H9 (cell line): ENCODE data around the gene LMTK2. TPM values are rescaled to one million over a fixed set of nuclear protein-coding genes. Genes with fewer than 3 reads are reported as not detected.

ENCODE experiments used
- DNase-seq: peaks from one replicate; pipeline ENCODE4 v3.0.0-alpha.2; 2017
- H2AFZ ChIP-seq: one replicate; pipeline ENCODE4 v1.6.1; 2013; ENCODE audit warnings: mild to moderate bottlenecking, low read length, control low read depth, moderate library complexity
- H2AK5ac ChIP-seq: 2 replicates; pipeline ENCODE4 v1.6.1; 2013; ENCODE audit warnings: low read length, control low read depth, mixed read lengths; ENCODE audit not compliant: insufficient read length
- H2BK120ac ChIP-seq: one replicate; pipeline ENCODE4 v1.6.1; 2013; ENCODE audit warnings: low read depth, mild to moderate bottlenecking, low read length, control low read depth, inconsistent platforms; ENCODE audit not compliant: poor library complexity, severe bottlenecking
- H2BK12ac ChIP-seq: 2 replicates; pipeline ENCODE4 v1.6.1; 2013; ENCODE audit warnings: low read length, control low read depth, mixed read lengths, low read depth; ENCODE audit not compliant: insufficient read length
- H2BK15ac ChIP-seq: 2 replicates; pipeline ENCODE4 v1.6.1; 2013; ENCODE audit warnings: low read depth, low read length, control low read depth
- H2BK20ac ChIP-seq: one replicate; pipeline ENCODE4 v1.6.1; 2013; ENCODE audit warnings: low read depth, mild to moderate bottlenecking, low read length, control low read depth, inconsistent platforms; ENCODE audit not compliant: poor library complexity, severe bottlenecking
- H2BK5ac ChIP-seq: 2 replicates; pipeline ENCODE4 v1.6.1; 2013; ENCODE audit warnings: low read length, control low read depth, mixed read lengths; ENCODE audit not compliant: insufficient read length
- H3K14ac ChIP-seq: 2 replicates; pipeline ENCODE4 v1.6.1; 2013; ENCODE audit warnings: low read length, control low read depth; ENCODE audit not compliant: insufficient read depth
- H3K18ac ChIP-seq: 2 replicates; pipeline ENCODE4 v1.6.1; 2013; ENCODE audit warnings: low read depth, mild to moderate bottlenecking, mixed read lengths, low read length, control low read depth; ENCODE audit not compliant: insufficient read length
- H3K23ac ChIP-seq: 2 replicates; pipeline ENCODE4 v1.6.1; 2013; ENCODE audit warnings: low read length, control low read depth, mixed read lengths, low read depth; ENCODE audit not compliant: insufficient read length
- H3K23me2 ChIP-seq: 2 replicates; pipeline ENCODE4 v1.6.1; 2013; ENCODE audit warnings: low read depth, mild to moderate bottlenecking, mixed read lengths, low read length, control low read depth; ENCODE audit not compliant: insufficient read length, poor library complexity, severe bottlenecking
- H3K27ac ChIP-seq: 2 replicates; pipeline ENCODE4 v1.5.1; 2013; ENCODE audit warnings: low read length, control low read depth, mixed read lengths, low read depth; ENCODE audit not compliant: insufficient read length
- H3K27me3 ChIP-seq: 2 replicates; pipeline ENCODE4 v1.6.1; 2013; ENCODE audit warnings: low read length, control low read depth, inconsistent platforms; ENCODE audit not compliant: insufficient read depth
- H3K4ac ChIP-seq: 2 replicates; pipeline ENCODE4 v1.6.1; 2013; ENCODE audit warnings: low read depth, mild to moderate bottlenecking, control low read depth, inconsistent platforms, low read length, moderate library complexity
- H3K4me1 ChIP-seq: 2 replicates; pipeline ENCODE4 v1.6.1; 2013; ENCODE audit warnings: low read length, control low read depth, inconsistent platforms; ENCODE audit not compliant: insufficient read depth
- H3K4me2 ChIP-seq: 2 replicates; pipeline ENCODE4 v1.6.1; 2013; ENCODE audit warnings: low read length, control low read depth, mixed read lengths; ENCODE audit not compliant: insufficient read length, insufficient read depth
- H3K56ac ChIP-seq: 2 replicates; pipeline ENCODE4 v1.6.1; 2013; ENCODE audit warnings: low read depth, mild to moderate bottlenecking, mixed read lengths, low read length, control low read depth; ENCODE audit not compliant: insufficient read length
- H3K79me1 ChIP-seq: 2 replicates; pipeline ENCODE4 v1.6.1; 2013; ENCODE audit warnings: low read depth, mild to moderate bottlenecking, moderate library complexity, low read length, control low read depth, inconsistent platforms; ENCODE audit not compliant: insufficient read depth, poor library complexity, severe bottlenecking
- H3K79me2 ChIP-seq: 2 replicates; pipeline ENCODE4 v1.6.1; 2013; ENCODE audit warnings: low read length, control low read depth, inconsistent platforms; ENCODE audit not compliant: insufficient read depth
- H3K9ac ChIP-seq: 2 replicates; pipeline ENCODE4 v1.6.1; 2013; ENCODE audit warnings: low read length, control low read depth, mixed read lengths; ENCODE audit not compliant: insufficient read length; ENCODE audit errors: extremely low read depth
- H3K9me3 ChIP-seq: one replicate; pipeline ENCODE4 v1.6.1; 2013; ENCODE audit warnings: low read depth, low read length, inconsistent platforms; ENCODE audit not compliant: control insufficient read depth
- H3T11ph ChIP-seq: one replicate; pipeline ENCODE4 v1.6.1; 2013; ENCODE audit warnings: mild to moderate bottlenecking, low read length, control low read depth, inconsistent platforms
- H4K20me1 ChIP-seq: one replicate; pipeline ENCODE4 v1.6.1; 2013; ENCODE audit not compliant: control insufficient read depth, insufficient read length, insufficient read depth
- H4K5ac ChIP-seq: 2 replicates; pipeline ENCODE4 v1.6.1; 2013; ENCODE audit warnings: low read depth, mild to moderate bottlenecking, mixed read lengths, low read length, control low read depth; ENCODE audit not compliant: insufficient read length
- H4K8ac ChIP-seq: replicated peaks from 2 replicates; pipeline ENCODE4 v1.6.1; 2013; ENCODE audit warnings: low read length, control low read depth, mixed read lengths, low read depth; ENCODE audit not compliant: insufficient read length
- H4K91ac ChIP-seq: 2 replicates; pipeline ENCODE4 v1.6.1; 2013; ENCODE audit warnings: low read depth, mild to moderate bottlenecking, moderate library complexity, mixed read lengths, low read length, control low read depth; ENCODE audit not compliant: insufficient read length
- H3K27ac Mint-ChIP-seq, 3 experiments: 2 replicates in 2 of 3; 3 replicates in 1 of 3; pipeline ENCODE4 v1.8.0; 2020 to 2021; ENCODE audit warnings: mixed read lengths in 3 of 3, mild to moderate bottlenecking in 1 of 3, moderate library complexity in 1 of 3
- H3K27me3 Mint-ChIP-seq: 2 replicates; pipeline ENCODE4 v1.8.0; 2021; ENCODE audit warnings: low read depth, mild to moderate bottlenecking, moderate library complexity, mixed read lengths
- H3K36me3 Mint-ChIP-seq, 3 experiments: 2 replicates in 2 of 3; 3 replicates in 1 of 3; pipeline ENCODE4 v1.8.0; 2020 to 2021; ENCODE audit warnings: low read depth in 3 of 3, mixed read lengths in 3 of 3; ENCODE audit not compliant: insufficient read depth in 1 of 3
- H3K4me1 Mint-ChIP-seq, 2 experiments: 2 replicates each; pipeline ENCODE4 v1.8.0; 2020; ENCODE audit warnings: mixed read lengths in 2 of 2
- H3K4me3 Mint-ChIP-seq, 2 experiments: 2 replicates in 1 of 2; 3 replicates in 1 of 2; pipeline ENCODE4 v1.8.0; 2020 to 2021; ENCODE audit warnings: mild to moderate bottlenecking in 2 of 2, mixed read lengths in 2 of 2, moderate library complexity in 1 of 2
- H3K9me3 Mint-ChIP-seq, 2 experiments: 2 replicates in 1 of 2; 3 replicates in 1 of 2; pipeline ENCODE4 v1.8.0; 2020; ENCODE audit warnings: mild to moderate bottlenecking in 2 of 2, mixed read lengths in 2 of 2, moderate library complexity in 1 of 2
- WGBS: extraction: QIAGEN DNeasy Blood & Tissue Kit; methylation state at CpG from one replicate; pipeline ENCODE4 v1.1.7; 2013; ENCODE audit warnings: missing lambda C conversion rate, low lambda C conversion rate, mixed read lengths; ENCODE audit not compliant: insufficient read length; ENCODE audit errors: extremely low coverage; 5-methylcytosine and 5-hydroxymethylcytosine counted together
- total RNA-seq: library from RNA; stranded (reverse); gene quantifications from 2 replicates; pipeline ENCODE4 v1.2.1, GENCODE V29; 2021
- TF ChIP-seq, protein P1 (sequence below): fragments of 200-600 bp; sonication (generic); conservative IDR thresholded peaks from 3 replicates; pipeline ENCODE4 v1.8.0; 2021; ENCODE audit warnings: antibody characterized with exemption, mild to moderate bottlenecking

Gene LMTK2
- total RNA-seq, 1 experiment from 2014 or later = 24.9 TPM

DNA sequence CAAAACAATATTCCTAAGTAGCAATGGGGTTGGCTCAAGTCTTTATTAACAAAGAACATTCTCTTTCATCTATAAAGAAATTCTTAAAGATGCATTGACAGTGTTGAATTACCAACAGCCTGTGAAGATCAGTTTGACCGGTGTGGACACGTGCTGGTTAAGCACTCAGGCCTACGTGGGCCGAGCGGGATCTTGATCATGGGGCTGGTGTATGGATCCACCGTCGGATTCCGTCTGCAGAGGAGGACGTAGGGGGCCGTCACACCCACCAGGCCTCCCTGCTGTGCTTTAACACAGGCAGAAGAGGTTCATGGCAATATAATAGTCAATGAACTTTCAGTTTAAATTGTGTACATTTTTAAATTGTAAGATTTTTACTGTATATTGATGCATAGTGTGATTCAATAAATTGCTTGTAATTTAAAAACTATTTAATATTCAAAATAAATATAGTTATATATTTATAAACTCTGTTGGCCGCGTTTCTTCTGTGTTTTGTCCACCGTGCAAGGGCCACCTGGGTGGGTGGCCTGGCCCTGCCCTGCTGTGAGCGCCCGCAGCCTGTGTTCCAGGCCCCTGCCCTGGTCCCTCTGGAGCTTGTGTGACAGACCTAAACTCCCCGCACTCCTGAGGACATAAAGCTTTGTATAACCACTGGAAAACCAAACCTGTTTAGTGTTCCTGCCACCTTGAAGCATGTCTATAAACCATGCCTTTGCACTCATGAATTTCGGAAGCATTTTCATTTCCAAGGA is 102.7 kb downstream of the LMTK2 start:
- Histone ChIP-seq H3K79me2 (no peaks in the 10 kb centered on the region), H3K9me3 (no peaks in the 10 kb centered on the region), H2BK120ac (no peak overlapping the region), H2BK15ac (no peak overlapping the region), H3K18ac (no peak overlapping the region), H4K5ac (no peak overlapping the region), H3K79me1 (no peaks in the 10 kb centered on the region), H2BK20ac (no peak overlapping the region), H4K91ac (no peak overlapping the region), H2AFZ (no peak overlapping the region), H3K27me3 (no peaks in the 10 kb centered on the region), H3T11ph (no peak overlapping the region), H3K27ac (no peak overlapping the region), H4K8ac (no peak overlapping the region), H2BK12ac (no peak overlapping the region), H3K9ac (no peak overlapping the region), H3K4me2 (no peak overlapping the region), H3K4me1 (no peaks in the 10 kb centered on the region), H3K23me2 (no peaks in the 10 kb centered on the region), H3K14ac (no peak overlapping the region), H2AK5ac (no peak overlapping the region), H3K56ac (no peak overlapping the region), H2BK5ac (no peak overlapping the region), H3K23ac (no peak overlapping the region), H4K20me1 (no peaks in the 10 kb centered on the region), H3K4ac (no peak overlapping the region)
- TF ChIP-seq, protein P1, sequence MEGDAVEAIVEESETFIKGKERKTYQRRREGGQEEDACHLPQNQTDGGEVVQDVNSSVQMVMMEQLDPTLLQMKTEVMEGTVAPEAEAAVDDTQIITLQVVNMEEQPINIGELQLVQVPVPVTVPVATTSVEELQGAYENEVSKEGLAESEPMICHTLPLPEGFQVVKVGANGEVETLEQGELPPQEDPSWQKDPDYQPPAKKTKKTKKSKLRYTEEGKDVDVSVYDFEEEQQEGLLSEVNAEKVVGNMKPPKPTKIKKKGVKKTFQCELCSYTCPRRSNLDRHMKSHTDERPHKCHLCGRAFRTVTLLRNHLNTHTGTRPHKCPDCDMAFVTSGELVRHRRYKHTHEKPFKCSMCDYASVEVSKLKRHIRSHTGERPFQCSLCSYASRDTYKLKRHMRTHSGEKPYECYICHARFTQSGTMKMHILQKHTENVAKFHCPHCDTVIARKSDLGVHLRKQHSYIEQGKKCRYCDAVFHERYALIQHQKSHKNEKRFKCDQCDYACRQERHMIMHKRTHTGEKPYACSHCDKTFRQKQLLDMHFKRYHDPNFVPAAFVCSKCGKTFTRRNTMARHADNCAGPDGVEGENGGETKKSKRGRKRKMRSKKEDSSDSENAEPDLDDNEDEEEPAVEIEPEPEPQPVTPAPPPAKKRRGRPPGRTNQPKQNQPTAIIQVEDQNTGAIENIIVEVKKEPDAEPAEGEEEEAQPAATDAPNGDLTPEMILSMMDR = no peak
- no CpG with 5 or more reads among the region's 17 CpGs for WGBS
- H3K36me3 Mint-ChIP-seq = peaks cover 12 to 30% (median 25%) of the 10 kb centered on the region in 3 experiments; a peak in 6 of 7 replicates
- DNase-seq = no peak
- peaks cover 4 to 8% of the 10 kb centered on the region in 2 experiments; a peak in 3 of 4 replicates for H3K4me1 Mint-ChIP-seq
- H3K27ac Mint-ChIP-seq = peak overlapping the region in 2 of 3 experiments; percentile 28 to 59; a peak in 2 of 7 replicates
- H3K27me3 Mint-ChIP-seq = no peaks in the 10 kb centered on the region
- H3K4me3 Mint-ChIP-seq = peak overlapping the region; percentile 63 to 76; a peak in 4 of 5 replicates
- no peaks in the 10 kb centered on the region for H3K9me3 Mint-ChIP-seq
